HG03460 (cell line): ENCODE results near the gene SLC29A4.
"Not testable (repeated sequence)": the region's sequence is repeated elsewhere in the genome, so short reads cannot be mapped to it uniquely, and the experiment has no call there.

ENCODE experiments used
- ATAC-seq: cut with Tn5 transposase; IDR thresholded peaks from one replicate; pipeline ENCODE4 v1.9.1; 2021; ENCODE audit not compliant: unreplicated experiment

Gene SLC29A4

GRCh38 chr7:5273831-5274405, 8.8 kb upstream of the SLC29A4 start:
- ATAC-seq: not testable (repeated sequence)

- no peak for ATAC-seq
These were observed 8.3 kb upstream of the SLC29A4 start for GRCh38 chr7:5274441-5274840.

GRCh38 chr7:5274985-5275431, 7.7 kb upstream of the SLC29A4 start:
- ATAC-seq: not testable (repeated sequence)

GRCh38 chr7:5275510-5275909, 7.2 kb upstream of the SLC29A4 start:
- not testable (repeated sequence) for ATAC-seq

- ATAC-seq: not testable (repeated sequence)
These were observed 6.6 kb upstream of the SLC29A4 start for GRCh38 chr7:5276123-5276522.

- no peak for ATAC-seq
These were observed 6.1 kb upstream of the SLC29A4 start for GRCh38 chr7:5276611-5277010.

GRCh38 chr7:5278766-5279165, 4.0 kb upstream of the SLC29A4 start:
- ATAC-seq: no peak

GRCh38 chr7:5279734-5280133, 3.0 kb upstream of the SLC29A4 start:
- ATAC-seq: no peak

- not testable (repeated sequence) for ATAC-seq
These were observed 894 bp upstream of the SLC29A4 start for GRCh38 chr7:5281598-5282500.

- ATAC-seq: no peak
These were observed 919 bp downstream of the SLC29A4 start for GRCh38 chr7:5283421-5284303.

- no peak for ATAC-seq
These were observed 1.9 kb downstream of the SLC29A4 start for GRCh38 chr7:5284304-5285281.

- ATAC-seq: no peak
These were observed 4.2 kb downstream of the SLC29A4 start for GRCh38 chr7:5286933-5287332.

GRCh38 chr7:5287373-5287772, 4.6 kb downstream of the SLC29A4 start:
- ATAC-seq: not testable (repeated sequence)

GRCh38 chr7:5287802-5288201, 5.1 kb downstream of the SLC29A4 start:
- ATAC-seq: no peak

GRCh38 chr7:5288560-5288959, 5.8 kb downstream of the SLC29A4 start:
- ATAC-seq: not testable (repeated sequence)

GRCh38 chr7:5289355-5289754, 6.6 kb downstream of the SLC29A4 start:
- no peak for ATAC-seq

GRCh38 chr7:5291301-5291700, 8.6 kb downstream of the SLC29A4 start:
- ATAC-seq: no peak

GRCh38 chr7:5291711-5292335, 9.1 kb downstream of the SLC29A4 start:
- not testable (repeated sequence) for ATAC-seq

GRCh38 chr7:5294169-5294987, 11.6 kb downstream of the SLC29A4 start:
- ATAC-seq: no peak
